SK-N-SH treated with all-trans-retinoic acid at 6 μM for 48 hours (cell line): ENCODE data around the gene KIF13A.

Experiments used
- ARNTL ChIP-seq: fragments of 450-650 bp; formaldehyde crosslinking; IDR thresholded peaks from 2 replicates; pipeline ENCODE4 v1.5.0; 2020; ENCODE audit warnings: low read depth, mild to moderate bottlenecking, moderate library complexity, borderline replicate concordance
- CSDC2 ChIP-seq: fragments of 250-450 bp; sonication (Bioruptor Pico); IDR thresholded peaks from 2 replicates; pipeline ENCODE4 v1.5.0; 2020; ENCODE audit warnings: mild to moderate bottlenecking, moderate library complexity
- CSRNP3 ChIP-seq: fragments of 250-450 bp; sonication (Bioruptor Pico); IDR thresholded peaks from 2 replicates; pipeline ENCODE4 v1.5.1; 2021; ENCODE audit warnings: mild to moderate bottlenecking, moderate library complexity
- ESRRG ChIP-seq: fragments of 250-450 bp; sonication (Bioruptor Pico); IDR thresholded peaks from 2 replicates; pipeline ENCODE4 v1.6.1; 2021; ENCODE audit warnings: mild to moderate bottlenecking
- GLIS3 ChIP-seq: fragments of 250-450 bp; sonication (Bioruptor Pico); IDR thresholded peaks from 2 replicates; pipeline ENCODE4 v1.5.0; 2020; ENCODE audit warnings: mild to moderate bottlenecking, moderate library complexity
- PATZ1 ChIP-seq: fragments of 250-450 bp; sonication (Bioruptor Pico); IDR thresholded peaks from 2 replicates; pipeline ENCODE4 v1.8.0; 2020; ENCODE audit warnings: mild to moderate bottlenecking, moderate library complexity, borderline replicate concordance
- RARB ChIP-seq: fragments of 250-450 bp; sonication (Bioruptor Pico); IDR thresholded peaks from 2 replicates; pipeline ENCODE4 v1.8.0; 2021; ENCODE audit warnings: mild to moderate bottlenecking, moderate library complexity
- TOX ChIP-seq: fragments of 250-450 bp; sonication (Bioruptor Pico); IDR thresholded peaks from 2 replicates; pipeline ENCODE4 v1.8.0; 2021; ENCODE audit warnings: mild to moderate bottlenecking, moderate library complexity, borderline replicate concordance
- ZC3H10 ChIP-seq: fragments of 250-450 bp; sonication (Bioruptor Pico); IDR thresholded peaks from 2 replicates; pipeline ENCODE4 v1.5.1; 2021; ENCODE audit warnings: mild to moderate bottlenecking, moderate library complexity
- ZFP3 ChIP-seq: fragments of 250-450 bp; sonication (Bioruptor Pico); IDR thresholded peaks from 2 replicates; pipeline ENCODE4 v1.5.0; 2020; ENCODE audit warnings: mild to moderate bottlenecking, moderate library complexity
- ZFP30 ChIP-seq: fragments of 450-650 bp; formaldehyde crosslinking; IDR thresholded peaks from 2 replicates; pipeline ENCODE4 v1.5.0; 2022; ENCODE audit warnings: mild to moderate bottlenecking, moderate library complexity
- ZNF8 ChIP-seq: fragments of 450-650 bp; formaldehyde crosslinking; IDR thresholded peaks from 2 replicates; pipeline ENCODE4 v1.5.0; 2020; ENCODE audit warnings: mild to moderate bottlenecking, moderate library complexity

DNA sequence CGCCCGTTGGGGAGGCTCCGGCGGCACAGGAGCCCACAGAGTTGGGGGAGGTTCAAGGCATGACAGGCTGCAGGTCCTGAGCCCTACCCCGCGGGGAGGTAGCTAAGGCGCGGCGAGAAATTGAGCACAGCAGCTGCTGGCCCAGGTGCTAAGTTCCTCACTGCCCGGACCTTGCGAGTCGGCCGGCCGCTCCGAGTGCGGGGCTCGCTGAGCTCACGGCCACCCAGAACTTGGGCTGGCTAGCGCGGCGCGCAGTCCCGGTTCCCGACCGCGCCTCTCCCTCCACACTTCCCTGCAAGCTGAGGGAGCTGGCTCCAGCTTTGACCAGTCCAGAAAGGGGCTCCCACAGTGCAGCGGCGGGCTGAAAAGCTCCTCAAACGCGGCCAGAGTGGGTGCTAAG, 23.9 kb upstream of the KIF13A start:
- TF ChIP-seq ZFP3 (CRISPR knock-in tag) (no peak), RARB (CRISPR knock-in tag) (no peak), ZFP30 (no peak), CSRNP3 (CRISPR knock-in tag) (no peak), PATZ1 (CRISPR knock-in tag) (no peak), ARNTL (CRISPR knock-in tag) (no peak), ZNF8 (CRISPR knock-in tag) (no peak), ZC3H10 (CRISPR knock-in tag) (no peak), ESRRG (CRISPR knock-in tag) (no peak), CSDC2 (no peak), TOX (CRISPR knock-in tag) (no peak), GLIS3 (CRISPR knock-in tag) (no peak)
